ENCODE results near the gene SOCS3.

The SOCS3 gene, protein sequence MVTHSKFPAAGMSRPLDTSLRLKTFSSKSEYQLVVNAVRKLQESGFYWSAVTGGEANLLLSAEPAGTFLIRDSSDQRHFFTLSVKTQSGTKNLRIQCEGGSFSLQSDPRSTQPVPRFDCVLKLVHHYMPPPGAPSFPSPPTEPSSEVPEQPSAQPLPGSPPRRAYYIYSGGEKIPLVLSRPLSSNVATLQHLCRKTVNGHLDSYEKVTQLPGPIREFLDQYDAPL

GRCh38 chr17:78359997-78360370, at the start of gene SOCS3:
TSS of gene SOCS3 (minus strand) at chr17:78360077. CDS start at chr17:78359095, 982 bp downstream.
- peak; percentile 97 for DNase-seq

DNA sequence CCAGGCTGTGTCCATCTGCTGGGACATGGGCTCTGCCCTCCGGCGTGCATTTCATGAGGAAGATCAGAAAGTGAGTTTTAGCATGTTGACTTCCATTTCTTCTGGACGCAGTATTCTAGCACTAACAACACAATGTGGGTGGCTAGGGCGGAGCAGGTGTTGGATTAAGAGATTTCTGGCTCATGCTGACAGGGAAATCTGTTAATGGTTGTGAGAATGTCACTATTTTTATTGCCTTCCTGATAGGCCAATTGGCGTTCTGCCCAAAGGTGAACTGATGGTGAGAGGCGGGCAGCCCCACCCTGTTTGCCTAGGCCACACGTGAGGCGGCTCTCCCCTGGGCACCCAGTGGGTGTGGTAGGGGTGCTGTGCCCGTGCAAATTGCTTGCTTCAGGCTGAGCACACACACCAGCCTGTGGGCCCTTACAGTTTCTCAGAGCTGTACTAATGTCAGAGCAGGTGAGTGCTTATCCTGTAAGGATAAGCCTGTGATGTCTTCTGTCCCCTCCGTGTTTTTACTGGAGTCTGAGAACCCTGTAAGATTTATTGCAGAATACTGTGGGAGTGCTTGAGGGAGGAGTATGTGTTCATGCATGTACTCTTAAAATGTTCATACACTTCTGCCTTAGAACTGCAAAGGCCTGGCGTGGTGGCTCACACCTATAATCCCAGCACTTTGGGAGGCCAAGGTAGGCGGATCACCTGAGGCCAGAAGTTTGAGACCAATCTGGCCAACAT, 49.5 kb upstream of the SOCS3 start:
- no peak for DNase-seq

DNA sequence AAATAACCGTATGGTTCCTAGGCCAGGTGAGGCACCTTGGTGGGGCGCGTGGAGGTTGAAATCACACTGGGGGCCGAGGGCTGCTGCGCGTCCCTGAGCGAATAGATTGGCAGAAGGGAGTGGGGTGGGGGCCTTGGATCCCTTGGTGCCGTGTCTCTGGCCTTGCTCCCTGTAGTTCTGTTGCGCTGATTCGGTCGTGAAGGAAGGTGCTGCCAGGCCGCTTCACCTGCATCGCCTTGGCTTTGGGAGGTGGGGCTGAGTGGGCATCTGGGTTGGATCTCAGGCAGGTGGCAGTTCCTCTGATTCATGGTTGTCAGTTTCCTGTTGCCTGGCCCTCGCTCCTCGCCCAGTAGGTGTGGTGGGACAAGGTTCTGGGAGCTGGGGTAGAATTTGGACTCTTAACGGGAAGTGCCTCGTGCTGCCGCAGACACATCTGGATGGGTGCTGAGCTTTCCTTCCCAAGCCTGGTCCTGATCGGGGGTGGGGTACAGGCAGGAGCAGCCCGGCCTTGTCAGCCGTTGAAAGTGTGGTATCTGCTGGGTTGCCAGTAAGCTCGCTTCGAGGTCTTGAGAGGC, 48.7 kb upstream of the SOCS3 start:
- DNase-seq: no peak

GRCh38 chr17:78407387-78408000, 47.6 kb upstream of the SOCS3 start:
- DNase-seq: no peak

DNA sequence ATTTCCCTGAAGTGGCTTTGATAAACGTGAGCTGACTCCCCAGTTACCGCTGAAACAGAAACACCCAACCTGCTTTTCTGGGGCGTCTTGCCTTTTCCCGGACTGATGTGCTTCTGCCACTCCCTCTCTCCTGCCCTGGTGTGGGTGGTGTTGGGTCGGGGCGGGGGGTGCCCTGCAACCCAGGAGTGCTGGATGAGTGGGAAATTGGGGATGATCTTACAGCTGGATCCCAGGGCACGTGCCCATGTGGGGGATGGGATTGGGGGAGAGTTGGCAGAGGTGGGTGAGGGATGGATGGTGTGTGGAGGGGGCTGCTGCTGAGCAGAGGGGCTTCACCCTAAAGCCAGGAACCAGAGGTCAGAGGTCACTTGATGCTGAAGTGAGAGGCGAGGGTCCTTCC, 47.0 kb upstream of the SOCS3 start:
- DNase-seq: no peak

DNA sequence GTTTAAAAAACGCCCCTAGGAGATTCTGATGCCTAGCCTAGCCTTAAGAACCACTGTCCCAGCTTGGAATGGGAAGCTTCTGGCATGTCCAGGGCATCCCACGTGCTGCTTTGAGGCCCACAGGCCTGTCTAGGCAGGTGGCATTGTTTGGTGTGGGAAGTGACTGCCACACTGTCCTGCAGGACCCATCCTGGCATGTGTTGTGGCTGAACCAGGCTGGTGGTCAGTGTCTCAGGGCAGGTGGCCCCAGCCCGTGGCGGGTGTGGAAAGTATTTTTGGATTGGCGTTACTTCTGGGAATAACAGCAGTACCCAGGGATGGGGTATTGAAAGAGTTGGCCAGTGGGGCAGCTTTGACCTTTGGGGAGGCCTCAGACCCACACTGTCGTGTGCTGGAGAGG, 46.5 kb upstream of the SOCS3 start:
- no peak for DNase-seq

- no peak for DNase-seq
Measured at GRCh38 chr17:78403822-78404221, 43.9 kb upstream of the SOCS3 start.

DNA sequence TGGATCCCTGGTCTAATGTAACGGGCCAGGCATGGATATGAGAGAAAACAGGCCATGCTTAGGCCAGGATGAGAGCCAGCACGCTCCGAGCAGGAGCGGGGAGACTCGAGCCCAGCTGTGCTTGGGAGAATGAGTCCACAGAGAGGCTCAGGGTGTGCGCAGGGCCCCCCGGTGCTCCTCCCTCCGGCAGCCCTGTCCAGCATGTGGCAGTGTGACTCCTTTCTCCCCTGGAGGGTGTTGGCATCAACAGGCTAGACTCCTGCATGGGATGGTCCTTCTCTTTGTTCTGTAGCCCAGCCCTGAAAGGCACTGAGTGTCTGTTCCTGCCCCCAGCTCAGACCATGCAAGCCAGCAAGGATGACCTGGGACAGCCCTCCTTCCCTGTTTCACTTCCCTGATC, 42.0 kb upstream of the SOCS3 start:
- DNase-seq: no peak

- no peak for DNase-seq
Measured at GRCh38 chr17:78401246-78401645, 41.4 kb upstream of the SOCS3 start.

DNA sequence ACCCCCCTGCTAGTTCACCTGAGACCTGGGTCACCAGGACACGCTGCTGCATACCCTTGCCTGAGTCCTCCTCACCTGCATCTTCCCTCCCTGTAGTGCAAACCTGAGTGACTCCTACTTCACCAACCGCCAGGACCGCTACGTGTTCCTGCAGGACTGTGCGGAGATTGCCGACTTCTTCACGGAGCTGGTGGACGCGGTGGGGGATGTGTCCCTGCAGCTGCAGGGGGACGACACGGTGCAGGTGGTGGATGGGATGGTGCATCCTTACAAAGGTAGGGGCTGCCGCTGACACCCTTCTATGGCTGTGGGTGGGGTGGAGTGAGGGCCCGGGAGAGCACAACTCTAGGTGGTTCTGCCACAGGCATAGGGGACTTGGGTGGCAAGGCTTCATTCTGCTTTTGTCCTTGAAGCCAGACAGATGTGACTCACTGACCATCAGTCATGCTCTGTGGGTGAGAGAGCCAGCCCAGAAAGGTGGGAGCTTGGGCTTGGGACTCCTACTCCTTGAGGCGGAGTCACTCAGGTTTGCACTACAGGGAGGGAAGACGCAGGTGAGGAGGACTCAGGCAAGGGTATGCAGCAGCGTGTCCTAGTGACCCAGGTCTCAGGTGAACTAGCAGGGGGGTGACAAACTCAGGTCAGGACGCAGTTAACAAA, 40.8 kb upstream of the SOCS3 start:
- no peak for DNase-seq

DNA sequence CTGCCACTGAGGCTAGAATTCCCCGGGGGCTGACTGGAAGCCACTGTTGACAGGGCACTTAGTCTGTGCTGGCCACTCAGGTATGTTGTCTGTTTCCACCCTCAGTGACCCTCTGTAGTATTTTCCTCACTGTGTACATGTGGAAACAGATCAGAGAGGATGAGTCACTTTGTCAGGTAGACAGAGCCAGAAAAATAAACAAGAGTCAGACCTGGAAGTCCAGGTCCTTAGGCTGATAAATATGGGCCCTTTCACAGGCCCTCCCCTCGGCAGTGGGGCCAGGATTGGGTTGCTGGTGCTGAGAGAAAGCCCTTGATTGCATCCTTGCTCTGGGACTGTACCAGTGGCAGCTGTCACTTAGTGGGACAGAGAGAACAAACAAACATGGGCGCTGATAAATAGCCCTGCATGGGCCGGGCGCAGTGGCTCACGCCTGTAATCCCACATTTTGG, 39.8 kb upstream of the SOCS3 start:
- no peak for DNase-seq

- DNase-seq: no peak
Measured at GRCh38 chr17:78399028-78399692, 39.3 kb upstream of the SOCS3 start.

DNA sequence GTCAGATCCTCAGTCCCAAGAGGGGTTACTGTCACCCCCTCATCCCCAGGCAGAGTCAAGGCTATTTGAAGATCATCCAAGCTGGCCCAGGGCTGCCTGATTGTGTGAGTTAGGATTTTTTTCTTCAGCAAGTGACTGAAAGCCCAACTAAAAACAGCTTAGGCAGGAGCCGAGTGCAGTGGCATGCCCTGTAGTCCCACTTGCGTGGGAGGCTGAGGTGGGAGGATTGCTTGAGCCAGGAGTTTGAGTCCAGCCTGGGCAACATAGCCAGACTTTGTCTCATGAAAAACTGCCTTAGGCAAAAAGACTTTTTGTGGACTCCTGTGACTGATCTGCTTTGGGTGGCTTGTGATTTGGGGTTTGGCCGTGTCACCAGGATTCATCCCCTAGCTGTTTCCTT, 38.5 kb upstream of the SOCS3 start:
- DNase-seq: no peak

- DNase-seq: no peak
Measured at GRCh38 chr17:78397681-78398101, 37.8 kb upstream of the SOCS3 start.

DNA sequence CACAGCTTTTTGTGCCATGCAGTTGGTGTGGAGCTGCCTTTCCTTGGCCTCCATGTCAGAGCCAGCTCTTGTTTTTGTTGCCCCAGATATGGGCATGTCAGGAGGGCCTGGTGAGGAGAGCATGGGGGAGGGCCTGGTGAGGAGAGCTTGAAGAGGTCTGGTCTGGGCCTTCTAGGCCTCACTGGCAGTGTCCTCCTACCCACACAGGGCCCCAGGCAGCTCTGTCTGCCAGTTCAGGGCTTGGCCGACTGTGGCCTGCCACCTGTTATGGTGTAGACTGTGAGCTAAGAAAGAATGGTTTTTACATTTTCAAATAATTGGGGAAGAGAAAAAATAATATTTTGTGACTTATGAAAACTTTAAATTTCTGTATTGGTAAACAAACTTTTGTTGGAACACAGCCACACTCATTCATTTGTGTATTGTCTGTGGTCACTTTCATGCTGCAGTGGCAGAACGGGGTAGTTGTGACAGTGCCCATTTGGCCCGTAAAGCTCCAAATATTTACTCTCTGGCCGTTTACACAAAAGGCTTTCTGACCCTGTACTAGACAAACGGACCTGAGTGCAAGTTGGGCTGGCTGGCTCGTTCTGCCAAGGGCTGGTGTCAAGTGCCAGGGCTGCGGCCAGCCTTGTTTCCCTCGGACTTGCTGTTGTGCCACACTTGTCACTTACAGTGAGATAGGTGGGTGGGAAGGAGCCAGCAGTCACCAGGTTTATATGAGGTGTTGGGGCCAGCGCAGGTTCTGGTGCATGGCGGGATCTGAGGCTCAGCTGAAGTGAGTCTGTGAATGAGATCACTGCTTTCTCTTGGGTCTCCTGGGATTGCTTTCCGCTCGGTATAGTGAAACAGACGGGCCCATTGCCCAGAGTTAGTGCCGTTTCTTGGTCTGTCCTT, 36.8 kb upstream of the SOCS3 start:
- no peak for DNase-seq

DNA sequence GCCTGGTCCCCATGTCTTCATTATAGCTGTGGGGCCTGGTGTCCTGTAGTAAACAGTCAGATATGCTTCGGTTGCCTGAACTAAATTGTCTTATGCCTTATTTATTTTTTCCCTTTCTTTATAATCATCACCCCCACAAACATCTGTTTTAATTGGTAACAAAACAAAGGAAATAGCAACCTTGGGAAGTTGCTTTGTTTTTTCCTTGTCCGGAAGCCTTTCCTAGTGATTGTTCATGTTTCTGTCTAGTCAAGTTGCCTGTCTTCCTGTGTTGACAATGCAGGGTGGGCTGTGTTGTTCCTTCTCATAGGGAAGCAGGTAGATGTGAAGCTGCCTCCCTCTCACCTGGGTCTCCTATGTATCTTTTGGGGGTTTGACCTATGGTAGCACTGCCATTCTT, 35.3 kb upstream of the SOCS3 start:
- DNase-seq: no peak

GRCh38 chr17:78394209-78394608, 34.3 kb upstream of the SOCS3 start:
- DNase-seq: no peak

- no peak for DNase-seq
Measured at GRCh38 chr17:78393575-78393974, 33.7 kb upstream of the SOCS3 start.

DNA sequence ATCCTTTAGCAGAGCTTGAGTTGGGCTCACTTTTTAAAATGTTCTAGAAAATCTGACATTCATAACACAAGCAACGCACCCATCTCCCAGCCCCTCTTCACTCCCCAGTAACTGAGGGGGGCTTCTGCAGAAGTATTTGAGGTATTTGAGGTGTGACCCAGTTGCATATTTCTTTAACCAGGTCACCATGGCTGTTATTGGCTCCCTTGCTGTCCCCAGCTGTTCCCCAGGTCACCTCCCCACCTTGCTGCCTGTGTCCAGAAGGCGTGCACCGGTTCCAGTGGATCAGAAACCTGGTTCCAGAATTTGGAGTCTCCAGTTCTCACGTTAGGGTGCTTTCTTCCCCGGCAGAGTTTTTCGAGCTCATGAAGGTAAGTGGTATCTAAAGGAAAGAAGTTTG, 32.4 kb upstream of the SOCS3 start:
- no peak for DNase-seq

- no peak for DNase-seq
Measured at GRCh38 chr17:78391843-78392242, 32.0 kb upstream of the SOCS3 start.

DNA sequence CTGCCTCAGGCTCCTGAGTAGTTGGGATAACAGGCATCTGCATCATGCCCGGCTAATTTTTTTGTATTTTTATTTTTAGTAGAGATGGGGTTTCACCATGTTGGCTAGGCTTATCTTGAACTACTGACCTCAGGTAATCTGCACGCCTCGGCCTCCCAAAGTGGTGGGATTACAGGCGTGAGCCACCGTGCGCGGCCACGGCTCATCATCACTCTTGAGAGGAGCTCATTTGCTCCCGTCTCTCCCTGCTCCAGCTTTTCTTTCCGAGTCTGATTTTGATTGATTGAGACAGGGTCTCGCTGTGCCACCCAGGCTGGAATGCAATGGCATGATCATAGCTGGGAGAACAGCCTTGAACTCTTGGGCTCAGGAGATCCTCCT, 31.2 kb upstream of the SOCS3 start:
- no peak for DNase-seq

Measured in OCI-M1 (cell line).